ENCODE results near the gene ADM. TPM values are rescaled to one million over a fixed set of nuclear protein-coding genes. Genes with fewer than 3 reads are reported as not detected.
A peak's percentile ranks its signal among the peaks of the same experiment; 100 is the strongest.

The ADM gene
- total and polyA plus RNA-seq, 2 donors from 2014 or later, result 14.4 to 80.9 TPM

- Histone ChIP-seq H3K4me1 (ENCODE audit: control insufficient read depth in 2 of 3, insufficient read depth in 2 of 3, low read depth in 1 of 3, low read length in 3 of 3) (peaks cover 0 to 6% (median 4%) of the 10 kb centered on the region in 3 donors), H3K9me3 (ENCODE audit: control insufficient read depth in 2 of 3, insufficient read depth in 1 of 3, low read length in 3 of 3) (no peaks in the 10 kb centered on the region), H3K27ac (ENCODE audit: low read depth in 2 of 2, low read length in 2 of 2) (no peak overlapping the region), H3K9ac (ENCODE audit: low read length in 3 of 3) (no peak overlapping the region), H3K4me3 (ENCODE audit: low read length in 3 of 3) (no peak overlapping the region), H3K27me3 (ENCODE audit: control insufficient read depth, insufficient read depth, low read length) (no peaks in the 10 kb centered on the region), H3K36me3 (ENCODE audit: control insufficient read depth in 2 of 3, insufficient read depth in 3 of 3, low read length in 3 of 3) (no peaks in the 10 kb centered on the region)
- DNase-seq (no peak), FAIRE-seq (no peak)
- no peak for TF ChIP-seq CTCF (IDR thresholded peaks at IDR 0.05; ENCODE audit: borderline replicate concordance, extremely low read depth, insufficient read depth)
- intact Hi-C loops (cut with DNase I), result no loop called here
Measured at GRCh38 chr11:10352921-10353550, 48.2 kb downstream of the ADM start.

- no peaks in the 10 kb centered on the region for H3K9me3 ChIP-seq (ENCODE audit: control insufficient read depth in 2 of 3, insufficient read depth in 1 of 3, low read length in 3 of 3)
- no peak for TF ChIP-seq CTCF (IDR thresholded peaks at IDR 0.05; ENCODE audit: borderline replicate concordance, extremely low read depth, insufficient read depth)
- H3K36me3 ChIP-seq (ENCODE audit: control insufficient read depth in 2 of 3, insufficient read depth in 3 of 3, low read length in 3 of 3), result no peaks in the 10 kb centered on the region
- H3K9ac ChIP-seq (ENCODE audit: low read length in 3 of 3), result no peak overlapping the region
- H3K27me3 ChIP-seq (ENCODE audit: control insufficient read depth, insufficient read depth, low read length), result no peaks in the 10 kb centered on the region
- H3K4me1 ChIP-seq (ENCODE audit: control insufficient read depth in 2 of 3, insufficient read depth in 2 of 3, low read depth in 1 of 3, low read length in 3 of 3), result peaks cover 0 to 6% (median 4%) of the 10 kb centered on the region in 3 donors
- no peak overlapping the region for H3K27ac ChIP-seq (ENCODE audit: low read depth in 2 of 2, low read length in 2 of 2)
- intact Hi-C loops (cut with DNase I), result no loop called here
- H3K4me3 ChIP-seq (ENCODE audit: low read length in 3 of 3), result no peak overlapping the region
- DNase-seq, result peak in 1 of 5 donors; percentile 19
- no peak for FAIRE-seq
Measured at GRCh38 chr11:10354389-10354788, 49.5 kb downstream of the ADM start.

GRCh38 chr11:10355257-10355661 lies 50.4 kb downstream of the ADM start:
- intact Hi-C loops (cut with DNase I), result no loop called here
- H3K4me3 ChIP-seq (ENCODE audit: low read length in 3 of 3), result no peak overlapping the region
- no peak overlapping the region for H3K9ac ChIP-seq (ENCODE audit: low read length in 3 of 3)
- FAIRE-seq (no peak), DNase-seq (peak in 2 of 5 donors; percentile 42 to 48)
- TF ChIP-seq CTCF (IDR thresholded peaks at IDR 0.05; ENCODE audit: borderline replicate concordance, extremely low read depth, insufficient read depth), result no peak
- H3K4me1 ChIP-seq (ENCODE audit: control insufficient read depth in 2 of 3, insufficient read depth in 2 of 3, low read depth in 1 of 3, low read length in 3 of 3), result peaks cover 0 to 6% (median 4%) of the 10 kb centered on the region in 3 donors
- no peaks in the 10 kb centered on the region for H3K27me3 ChIP-seq (ENCODE audit: control insufficient read depth, insufficient read depth, low read length)
- no peak overlapping the region for H3K27ac ChIP-seq (ENCODE audit: low read depth in 2 of 2, low read length in 2 of 2)
- no peaks in the 10 kb centered on the region for H3K9me3 ChIP-seq (ENCODE audit: control insufficient read depth in 2 of 3, insufficient read depth in 1 of 3, low read length in 3 of 3)
- no peaks in the 10 kb centered on the region for H3K36me3 ChIP-seq (ENCODE audit: control insufficient read depth in 2 of 3, insufficient read depth in 3 of 3, low read length in 3 of 3)

GRCh38 chr11:10356161-10356560 lies 51.3 kb downstream of the ADM start:
- intact Hi-C loops (cut with DNase I), result no loop called here
- FAIRE-seq, result no peak
- no peak for TF ChIP-seq CTCF (IDR thresholded peaks at IDR 0.05; ENCODE audit: borderline replicate concordance, extremely low read depth, insufficient read depth)

More at GRCh38 chr11:10356161-10356560, 51.3 kb downstream of the ADM start:
- H3K27ac ChIP-seq (ENCODE audit: low read depth in 2 of 2, low read length in 2 of 2), result no peak overlapping the region
- no peaks in the 10 kb centered on the region for H3K9me3 ChIP-seq (ENCODE audit: control insufficient read depth in 2 of 3, insufficient read depth in 1 of 3, low read length in 3 of 3)
- no peaks in the 10 kb centered on the region for H3K27me3 ChIP-seq (ENCODE audit: control insufficient read depth, insufficient read depth, low read length)
- H3K4me3 ChIP-seq (ENCODE audit: low read length in 3 of 3), result no peak overlapping the region
- H3K4me1 ChIP-seq (ENCODE audit: control insufficient read depth in 2 of 3, insufficient read depth in 2 of 3, low read depth in 1 of 3, low read length in 3 of 3), result peaks cover 0 to 6% (median 0%) of the 10 kb centered on the region in 3 donors
- DNase-seq, result no peak
- no peak overlapping the region for H3K9ac ChIP-seq (ENCODE audit: low read length in 3 of 3)
- H3K36me3 ChIP-seq (ENCODE audit: control insufficient read depth in 2 of 3, insufficient read depth in 3 of 3, low read length in 3 of 3), result no peaks in the 10 kb centered on the region

All from kidney (tissue), 14 donors.